ENCODE measurements around the gene PDS5A.

Gene PDS5A

DNA sequence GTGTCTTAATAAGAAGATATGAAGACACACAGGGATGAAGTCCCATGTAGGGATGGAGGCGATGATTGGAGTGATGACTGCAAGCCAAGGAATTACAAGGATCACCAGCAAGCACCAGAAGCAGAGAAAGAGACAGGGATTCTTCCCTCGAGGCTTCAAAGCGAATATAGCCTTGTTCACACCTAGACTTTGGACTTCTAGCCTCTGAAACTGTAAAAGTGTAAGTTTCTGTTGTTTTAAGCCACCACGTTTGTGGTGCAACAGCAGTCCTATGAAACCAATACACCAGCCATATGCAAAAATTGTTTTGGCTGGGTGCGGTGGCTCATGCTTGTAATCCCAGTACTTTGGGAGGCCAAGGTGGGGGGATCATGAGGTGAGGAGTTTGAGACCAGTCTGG, 9.8 kb upstream of the PDS5A start:
- H3K27ac ChIP-seq (ENCODE audit: low read depth, low read length) = no peak overlapping the region
- H3K4me1 ChIP-seq (ENCODE audit: control insufficient read depth, low read length) = no peaks in the 10 kb centered on the region
- no peak overlapping the region for H3K4me3 ChIP-seq (ENCODE audit: low read length)
- H4K20me1 ChIP-seq (ENCODE audit: control insufficient read depth, insufficient read depth, low read depth, low read length) = no peaks in the 10 kb centered on the region
- no peaks in the 10 kb centered on the region for H3F3A ChIP-seq (ENCODE audit: control insufficient read depth, insufficient read depth)
- no peaks in the 10 kb centered on the region for H3K27me3 ChIP-seq (ENCODE audit: control insufficient read depth, low read length)
- no peak for TF ChIP-seq EZH2phosphoT487 (IDR thresholded peaks at IDR 0.05; ENCODE audit: borderline replicate concordance, low read length)
- no peak for TF ChIP-seq CTCF (IDR thresholded peaks at IDR 0.05; ENCODE audit: low read depth, low read length, poor library complexity, severe bottlenecking)
- H3K36me3 ChIP-seq (ENCODE audit: control insufficient read depth, low read length) = no peaks in the 10 kb centered on the region
- H3K4me2 ChIP-seq (ENCODE audit: low read length) = no peak overlapping the region
- H3K9me3 ChIP-seq (ENCODE audit: control insufficient read depth, insufficient read depth, low read length) = no peaks in the 10 kb centered on the region
- no peaks in the 10 kb centered on the region for H3K9me2 ChIP-seq (replicated peaks; ENCODE audit: control insufficient read depth, low read length)
- no peaks in the 10 kb centered on the region for H3K79me2 ChIP-seq (ENCODE audit: control insufficient read depth, low read length)

DNA sequence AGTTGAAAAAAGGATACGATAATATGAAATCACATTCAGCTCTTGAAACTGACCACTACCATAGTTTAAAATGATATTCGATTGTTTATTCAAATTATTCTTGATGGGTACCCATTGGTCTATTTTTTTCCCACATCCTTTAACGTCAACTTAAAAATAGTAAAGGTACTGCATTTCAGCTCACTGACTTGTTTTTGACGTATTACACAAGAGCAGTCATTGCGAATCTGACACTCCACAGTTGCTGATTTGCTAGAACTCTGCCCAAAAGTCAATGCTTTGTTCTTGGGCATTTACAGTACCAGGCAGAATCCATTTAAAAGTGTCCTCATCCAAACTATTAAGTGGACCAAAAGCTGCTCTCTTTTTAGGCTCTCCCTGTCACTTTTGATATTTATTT, 1.2 kb upstream of the PDS5A start:
- Histone ChIP-seq H3K4me3 (ENCODE audit: low read length) (peak overlapping the region; percentile 62), H3K79me2 (ENCODE audit: control insufficient read depth, low read length) (peaks cover 38% of the 10 kb centered on the region), H3K27me3 (ENCODE audit: control insufficient read depth, low read length) (no peaks in the 10 kb centered on the region), H3K4me1 (ENCODE audit: control insufficient read depth, low read length) (peaks cover 34% of the 10 kb centered on the region), H3F3A (ENCODE audit: control insufficient read depth, insufficient read depth) (no peaks in the 10 kb centered on the region), H3K4me2 (ENCODE audit: low read length) (peak overlapping the region; percentile 88), H3K27ac (ENCODE audit: low read depth, low read length) (peak overlapping the region; percentile 86), H4K20me1 (ENCODE audit: control insufficient read depth, insufficient read depth, low read depth, low read length) (peaks cover 12% of the 10 kb centered on the region; the same call in 1 of the 2 replicates), H3K9me2 (replicated peaks; ENCODE audit: control insufficient read depth, low read length) (no peaks in the 10 kb centered on the region), H3K9me3 (ENCODE audit: control insufficient read depth, insufficient read depth, low read length) (no peaks in the 10 kb centered on the region), H3K36me3 (ENCODE audit: control insufficient read depth, low read length) (peaks cover 30% of the 10 kb centered on the region)
- TF ChIP-seq CTCF (IDR thresholded peaks at IDR 0.05; ENCODE audit: low read depth, low read length, poor library complexity, severe bottlenecking) (no peak), EZH2phosphoT487 (IDR thresholded peaks at IDR 0.05; ENCODE audit: borderline replicate concordance, low read length) (no peak)

- H3K9me3 ChIP-seq (ENCODE audit: control insufficient read depth, insufficient read depth, low read length) = no peaks in the 10 kb centered on the region
- H3K4me3 ChIP-seq (ENCODE audit: low read length) = peak overlapping the region; percentile 83
- no peaks in the 10 kb centered on the region for H3K9me2 ChIP-seq (replicated peaks; ENCODE audit: control insufficient read depth, low read length)
- peaks cover 12% of the 10 kb centered on the region; the same call in 1 of the 2 replicates for H4K20me1 ChIP-seq (ENCODE audit: control insufficient read depth, insufficient read depth, low read depth, low read length)
- peaks cover 35% of the 10 kb centered on the region for H3K36me3 ChIP-seq (ENCODE audit: control insufficient read depth, low read length)
- H3F3A ChIP-seq (ENCODE audit: control insufficient read depth, insufficient read depth) = no peaks in the 10 kb centered on the region
- TF ChIP-seq CTCF (IDR thresholded peaks at IDR 0.05; ENCODE audit: low read depth, low read length, poor library complexity, severe bottlenecking) = no peak
- TF ChIP-seq EZH2phosphoT487 (IDR thresholded peaks at IDR 0.05; ENCODE audit: borderline replicate concordance, low read length) = no peak
- peaks cover 39% of the 10 kb centered on the region for H3K4me1 ChIP-seq (ENCODE audit: control insufficient read depth, low read length)
- H3K79me2 ChIP-seq (ENCODE audit: control insufficient read depth, low read length) = peaks cover 43% of the 10 kb centered on the region
- no peaks in the 10 kb centered on the region for H3K27me3 ChIP-seq (ENCODE audit: control insufficient read depth, low read length)
- peak overlapping the region; percentile 88 for H3K4me2 ChIP-seq (ENCODE audit: low read length)
- H3K27ac ChIP-seq (ENCODE audit: low read depth, low read length) = peak overlapping the region; percentile 86
Measured at GRCh38 chr4:39978378-39978775, 666 bp upstream of the PDS5A start.
